HG03039 (cell line): ENCODE measurements around the gene SYNPO.

Experiments used
- ATAC-seq: cut with Tn5 transposase; IDR thresholded peaks from one replicate; pipeline ENCODE4 v1.9.1; 2021; ENCODE audit warnings: mild to moderate bottlenecking, moderate library complexity; ENCODE audit not compliant: unreplicated experiment

SYNPO gene

GRCh38 chr5:150624334-150625163 is 15.9 kb upstream of the SYNPO start:
- no peak for ATAC-seq

- no peak for ATAC-seq
Observed at GRCh38 chr5:150625164-150625535, 15.3 kb upstream of the SYNPO start.

GRCh38 chr5:150625831-150626746 is 14.4 kb upstream of the SYNPO start:
- peak; percentile 24 for ATAC-seq

- ATAC-seq = no peak
Observed at GRCh38 chr5:150626853-150627276, 13.6 kb upstream of the SYNPO start.

- no peak for ATAC-seq
Observed at GRCh38 chr5:150627731-150628545, 12.5 kb upstream of the SYNPO start.

GRCh38 chr5:150628936-150629485 is 11.4 kb upstream of the SYNPO start:
- ATAC-seq = no peak

- ATAC-seq = no peak
Observed at GRCh38 chr5:150630016-150630415, 10.4 kb upstream of the SYNPO start.

- ATAC-seq = no peak
Observed at GRCh38 chr5:150630461-150631325, 9.8 kb upstream of the SYNPO start.

GRCh38 chr5:150631326-150631701 is 9.1 kb upstream of the SYNPO start:
- no peak for ATAC-seq

GRCh38 chr5:150632305-150633160 is 7.9 kb upstream of the SYNPO start:
- no peak for ATAC-seq

- no peak for ATAC-seq
Observed at GRCh38 chr5:150633429-150633828, 7.0 kb upstream of the SYNPO start.

- no peak for ATAC-seq
Observed at GRCh38 chr5:150636391-150637244, 3.8 kb upstream of the SYNPO start.

- no peak for ATAC-seq
Observed at GRCh38 chr5:150637245-150638052, 3.0 kb upstream of the SYNPO start.

- ATAC-seq = no peak
Observed at GRCh38 chr5:150638053-150638444, 2.4 kb upstream of the SYNPO start.

GRCh38 chr5:150638488-150639376 is 1.7 kb upstream of the SYNPO start:
- ATAC-seq = no peak

- no peak for ATAC-seq
Observed at GRCh38 chr5:150639377-150639692, 1.1 kb upstream of the SYNPO start.
